Activated gamma-delta T cell (primary cell): Measurements from ENCODE around the gene TMEM50A.
"Not testable (repeated sequence)": the region's sequence is repeated elsewhere in the genome, so short reads cannot be mapped to it uniquely, and the experiment has no call there.

ENCODE experiments used
- DNase-seq: peaks from one replicate; lab custom pipeline; 2025; lab: John Stamatoyannopoulos, UW

TMEM50A gene

DNA sequence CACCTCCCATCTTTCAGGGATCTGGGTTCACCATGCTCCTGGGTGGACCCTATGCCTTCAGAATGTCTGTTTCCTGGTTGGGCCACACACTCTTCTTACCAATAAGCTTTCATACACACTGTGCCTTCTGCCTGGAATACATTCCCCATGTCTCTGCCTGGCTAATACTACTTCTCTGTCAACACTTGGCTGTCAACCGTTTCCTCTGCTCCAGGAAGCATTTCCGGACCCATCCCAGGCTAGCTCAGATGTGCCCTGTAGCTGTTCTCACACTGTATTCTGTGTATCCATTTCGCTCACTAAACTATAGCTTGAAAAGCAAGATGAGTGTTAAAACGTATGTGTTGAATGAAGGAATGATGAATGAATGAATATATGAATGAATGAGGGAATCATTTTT lies 49.0 kb downstream of the TMEM50A start:
- DNase-seq = not testable (repeated sequence)

DNA sequence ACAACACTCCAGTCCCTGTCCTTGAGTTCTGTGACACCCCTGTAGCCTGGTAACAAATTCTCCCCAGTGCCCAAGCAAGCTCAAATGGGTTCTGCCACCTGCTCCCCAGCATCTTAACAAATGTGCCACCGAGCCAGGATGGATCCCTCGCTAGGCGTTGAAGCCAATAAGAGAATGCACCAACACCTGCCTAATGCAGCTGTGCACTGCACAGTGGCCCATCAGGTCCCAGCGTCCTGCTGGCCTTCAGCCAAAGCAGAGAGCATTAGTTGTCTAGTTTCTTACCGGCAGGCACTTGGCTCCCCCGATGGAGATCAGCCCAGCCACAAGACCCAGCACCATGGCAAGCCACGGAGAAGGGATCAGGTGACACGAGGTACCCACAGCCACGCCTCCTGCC lies 50.6 kb downstream of the TMEM50A start:
- DNase-seq = not testable (repeated sequence)

DNA sequence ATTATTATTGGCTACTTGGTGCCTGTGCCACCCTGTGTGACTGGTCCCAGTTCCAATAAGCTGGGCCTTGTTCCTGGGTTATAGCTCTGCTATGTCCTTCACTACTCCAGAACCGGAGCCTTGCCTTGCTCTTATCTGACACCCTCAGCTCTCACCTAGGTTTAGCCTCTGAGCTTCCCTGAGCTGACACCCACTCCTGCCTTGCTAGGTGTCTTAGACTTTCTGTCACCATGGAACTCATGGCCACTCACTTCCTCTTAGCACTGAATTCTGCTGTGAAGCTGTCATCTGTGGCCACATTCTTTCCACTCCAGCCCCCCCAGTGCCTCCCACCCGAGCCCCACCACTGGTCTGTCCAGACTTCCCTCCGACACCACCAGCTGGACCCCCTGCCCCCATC lies 51.6 kb downstream of the TMEM50A start:
- not testable (repeated sequence) for DNase-seq

DNA sequence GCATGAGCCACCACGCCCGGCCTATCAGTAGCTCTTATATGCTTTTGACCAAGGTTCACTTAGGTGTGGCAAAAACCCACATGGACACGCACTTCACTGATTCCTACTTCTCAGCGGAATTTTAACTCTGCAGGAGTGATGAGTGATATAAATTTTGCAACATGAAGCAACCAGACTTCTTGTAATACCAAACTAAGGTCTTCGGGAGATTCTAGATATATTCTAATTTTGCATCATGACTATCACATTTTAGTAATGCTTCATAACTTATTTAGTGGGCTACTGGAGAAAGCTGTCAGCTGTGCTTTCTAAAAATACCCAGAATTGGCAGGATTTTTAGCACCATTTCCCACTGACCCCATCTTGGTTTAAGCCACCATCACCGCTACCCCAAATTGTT lies 54.7 kb downstream of the TMEM50A start:
- DNase-seq = no peak

DNA sequence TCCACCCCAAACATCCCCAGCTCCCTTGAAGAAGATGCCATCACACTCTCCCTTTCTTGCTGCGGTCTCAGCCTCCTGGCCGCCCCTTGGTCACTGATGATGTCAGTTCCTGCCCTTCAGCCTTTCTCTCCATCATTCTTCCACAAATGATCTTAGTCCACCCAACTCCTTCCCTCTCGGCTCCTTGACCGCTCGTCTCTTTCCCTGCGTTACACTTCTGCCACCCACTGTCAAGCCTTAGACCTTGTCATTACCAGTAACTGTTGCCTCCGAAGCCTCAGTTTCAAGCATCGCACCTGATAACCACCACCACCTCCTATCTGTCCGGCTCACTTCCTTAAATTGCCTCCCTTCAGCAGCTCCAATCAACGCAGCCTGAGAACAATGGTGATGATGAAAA lies 59.4 kb downstream of the TMEM50A start:
- not testable (repeated sequence) for DNase-seq

DNA sequence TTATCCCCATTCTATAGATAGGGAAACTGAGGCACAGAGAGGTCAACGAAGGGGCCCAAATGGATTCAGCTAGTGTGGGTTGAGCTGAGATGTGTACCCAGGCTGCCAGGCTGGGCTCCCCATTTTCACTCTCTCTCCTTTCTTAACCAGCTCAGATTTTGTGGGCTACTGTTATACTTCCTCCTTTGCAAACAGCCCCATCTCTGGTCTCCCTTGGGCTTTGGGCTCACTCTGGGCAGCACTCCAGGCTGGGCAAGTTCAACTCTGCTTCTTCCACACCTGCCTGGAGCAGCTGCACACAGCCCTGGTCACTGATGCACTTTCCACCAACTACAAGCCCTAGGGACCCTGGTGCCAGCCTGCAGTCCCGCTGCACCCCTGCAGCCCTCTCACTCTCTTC lies 59.9 kb downstream of the TMEM50A start:
- not testable (repeated sequence) for DNase-seq

DNA sequence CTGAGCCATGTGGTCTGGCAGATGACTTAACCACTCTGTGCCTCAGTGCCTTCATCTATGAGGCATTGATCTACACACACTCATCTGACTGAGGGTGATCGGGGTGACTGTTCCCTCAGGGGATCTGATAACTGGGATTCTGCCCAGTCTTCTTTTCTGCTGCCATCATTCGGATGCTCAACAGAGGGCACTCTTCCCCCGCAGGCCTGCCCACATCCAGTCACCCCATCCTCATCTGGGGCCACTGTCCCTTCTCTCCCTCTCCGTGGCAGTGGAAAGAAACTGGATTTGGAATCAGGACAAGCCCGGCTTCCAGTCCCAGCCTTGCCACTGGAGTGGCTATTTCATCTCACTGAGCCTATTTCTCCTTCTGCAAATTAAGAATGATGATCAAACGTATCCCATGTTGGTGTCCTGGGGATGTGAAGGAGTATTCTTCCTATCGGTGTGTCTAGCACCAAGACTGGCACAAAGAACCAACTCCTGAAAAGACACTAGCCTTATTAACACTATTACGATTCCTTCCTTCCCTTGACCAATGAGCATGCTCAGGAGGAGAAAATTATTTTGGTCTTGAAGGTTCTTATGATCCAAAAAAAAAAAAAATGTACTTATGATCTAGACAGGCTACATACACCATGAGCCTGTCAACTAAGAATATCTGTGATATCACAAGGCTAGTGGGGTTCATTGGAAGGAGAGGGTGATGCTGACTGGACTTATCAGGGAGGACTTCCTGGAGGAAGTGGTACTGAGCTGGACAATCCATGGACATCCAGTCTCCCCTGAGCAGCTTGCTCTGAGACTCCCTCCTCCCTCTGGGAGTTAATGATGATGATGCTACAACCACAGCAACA lies 65.0 kb downstream of the TMEM50A start:
- DNase-seq = not testable (repeated sequence)

DNA sequence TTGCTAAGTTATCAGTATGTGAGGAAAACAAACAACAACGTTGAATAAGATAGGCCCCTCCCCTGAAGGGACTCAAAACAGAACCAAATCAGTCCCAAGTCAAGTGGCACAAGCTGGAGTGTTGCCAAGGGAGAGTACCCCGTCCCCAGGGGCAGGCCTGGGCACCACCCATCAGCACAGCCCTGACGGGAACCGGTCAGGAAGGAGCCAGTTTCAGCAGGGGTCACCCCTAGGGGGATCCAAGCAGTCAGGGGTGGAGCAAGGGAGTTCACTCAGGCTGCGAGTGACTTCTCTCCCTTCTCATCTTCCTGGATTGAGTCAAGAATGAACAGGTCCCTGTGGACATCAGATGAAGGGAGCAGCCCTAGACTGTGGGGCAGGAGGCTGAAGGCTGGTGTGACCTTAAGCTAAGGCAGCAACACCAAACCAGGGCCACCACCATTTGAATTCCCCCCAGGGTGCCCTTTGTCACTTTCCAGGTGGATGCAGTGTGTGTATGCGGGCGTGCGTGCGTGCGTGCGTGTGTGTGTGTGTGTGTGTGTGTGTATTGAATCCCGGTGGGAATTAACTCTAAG lies 67.7 kb downstream of the TMEM50A start:
- not testable (repeated sequence) for DNase-seq

DNA sequence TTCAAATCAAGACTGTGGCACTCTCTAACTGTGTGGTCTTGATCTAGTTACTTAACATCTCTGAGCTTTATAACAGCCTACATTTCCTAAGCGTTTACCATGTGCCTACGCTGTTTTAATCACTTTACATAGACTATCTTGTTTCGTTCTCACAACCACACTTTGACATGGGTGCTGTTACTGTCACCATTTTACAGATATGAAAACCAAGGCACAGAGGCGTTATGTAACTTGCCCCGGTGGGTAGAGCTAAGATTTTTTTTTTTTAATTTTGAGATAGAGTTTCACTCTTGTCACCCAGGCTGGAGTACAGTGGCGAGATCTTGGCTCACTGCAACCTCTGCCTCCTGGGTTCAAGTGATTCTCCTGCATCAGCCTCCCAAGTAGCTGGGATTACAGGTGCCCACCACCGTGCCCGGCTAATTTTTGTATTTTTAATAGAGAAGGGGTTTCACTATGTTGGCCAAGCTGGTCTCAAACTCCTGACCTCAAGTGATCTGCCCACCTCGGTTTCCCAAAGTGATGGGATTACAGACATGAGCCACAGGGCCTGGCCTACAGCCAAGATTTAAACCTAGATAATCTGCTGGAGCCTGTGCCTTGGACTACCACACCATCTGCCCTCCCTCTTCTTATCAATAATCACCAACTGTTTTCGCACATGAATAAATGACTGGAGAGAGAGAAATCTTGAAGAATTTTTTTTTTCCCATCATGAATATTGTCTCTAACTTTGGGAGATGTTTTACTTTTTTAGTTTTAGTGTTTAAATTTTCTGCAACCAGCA lies 71.7 kb downstream of the TMEM50A start:
- DNase-seq = not testable (repeated sequence)
